HG02852 (cell line): ENCODE data around the gene PARN.

Experiments
- ATAC-seq: cut with Tn5 transposase; IDR thresholded peaks from one replicate; pipeline ENCODE4 v1.9.1; 2021; ENCODE audit warnings: mild to moderate bottlenecking, moderate library complexity; ENCODE audit not compliant: unreplicated experiment

Gene PARN

DNA sequence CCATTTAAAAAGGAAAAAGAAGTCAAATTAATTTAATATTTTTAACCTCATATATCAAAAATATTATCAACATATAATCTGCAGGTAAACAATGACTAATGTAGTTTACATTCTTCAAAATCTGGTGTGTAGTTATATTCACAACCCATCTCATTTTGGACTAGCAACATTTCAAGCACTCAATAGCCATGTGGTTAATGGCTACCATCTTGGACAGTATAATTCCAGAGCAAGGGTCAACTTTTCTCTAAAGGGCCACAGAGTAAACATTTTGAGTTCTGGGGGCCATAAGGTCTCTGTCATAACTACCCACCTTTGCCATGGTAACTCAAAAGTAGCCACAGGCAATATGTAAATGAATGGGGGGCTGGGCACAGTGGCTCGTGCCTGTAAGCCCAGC is 153.9 kb downstream of the PARN start:
- ATAC-seq = no peak

DNA sequence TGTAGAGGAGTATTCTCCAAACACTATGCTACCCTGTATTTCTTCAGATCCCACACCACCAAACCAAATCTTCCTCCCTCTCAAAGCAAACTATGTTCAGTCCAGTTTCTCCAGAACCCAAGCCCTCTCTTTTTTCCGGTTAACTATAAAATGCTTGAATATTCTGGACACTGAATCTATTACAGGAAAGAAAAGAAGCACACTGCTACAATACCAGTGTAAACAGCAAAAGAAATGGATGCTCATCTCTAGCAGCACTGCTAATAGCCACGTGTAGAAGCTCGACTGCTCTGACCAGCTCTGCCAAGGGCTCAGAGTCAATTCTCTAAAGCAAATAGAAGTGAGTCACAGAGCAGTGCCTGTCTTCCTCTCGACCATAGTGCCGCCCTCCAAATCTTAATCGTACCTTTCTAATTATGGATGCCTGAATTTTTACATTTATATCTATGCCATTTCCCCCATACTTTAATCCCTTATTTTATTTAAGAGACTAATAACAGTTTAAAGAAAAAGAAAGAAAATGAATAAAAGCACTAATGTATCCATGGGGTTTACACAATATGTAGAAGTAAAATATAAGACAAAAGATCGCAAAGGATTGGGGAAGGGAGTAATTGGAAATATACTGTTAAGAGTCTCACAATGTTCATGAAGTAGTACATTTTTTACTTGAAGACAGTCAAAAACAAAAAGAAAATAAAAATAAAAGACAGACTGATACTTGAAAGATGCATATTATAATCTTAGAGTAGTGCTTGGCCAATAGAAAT is 154.5 kb downstream of the PARN start:
- no peak for ATAC-seq

DNA sequence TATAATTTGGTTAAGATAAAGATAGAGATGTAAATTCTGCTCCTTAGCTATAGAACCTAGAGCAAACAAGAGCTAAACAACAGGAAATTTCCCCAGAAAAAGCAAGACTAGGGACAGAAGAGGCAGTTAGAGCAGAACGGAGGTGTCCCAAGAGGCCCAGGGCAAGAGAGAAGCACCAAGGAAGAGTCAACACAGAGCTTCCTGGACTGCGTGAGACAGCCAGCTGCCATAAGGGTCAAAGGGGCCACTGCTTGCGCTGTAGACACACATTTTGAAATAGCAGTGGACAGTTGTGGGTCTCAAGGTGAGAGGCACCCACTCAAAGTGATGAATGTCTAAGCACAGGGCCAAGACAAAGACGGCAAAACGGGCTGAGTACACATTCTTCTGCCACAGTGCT is 156.6 kb downstream of the PARN start:
- ATAC-seq = no peak

DNA sequence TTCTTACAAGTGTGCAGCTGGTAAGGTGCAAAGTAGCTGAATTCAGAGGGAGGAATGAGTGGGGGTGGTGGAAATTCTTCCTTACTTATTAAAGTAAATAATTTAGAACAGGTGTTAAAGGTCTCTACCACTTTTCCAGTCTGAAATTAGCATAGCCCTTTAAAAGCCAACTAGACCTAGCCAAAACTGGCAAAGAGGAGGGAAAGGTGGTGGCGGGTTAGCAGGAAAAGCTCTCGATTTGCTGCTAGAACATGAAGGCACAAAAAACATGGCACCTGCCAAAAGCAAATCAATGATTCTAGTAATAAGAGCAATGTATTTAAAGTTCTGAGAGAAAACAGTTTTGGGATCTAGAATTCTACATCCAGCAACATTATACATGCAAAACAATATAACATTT is 157.7 kb downstream of the PARN start:
- ATAC-seq = no peak

DNA sequence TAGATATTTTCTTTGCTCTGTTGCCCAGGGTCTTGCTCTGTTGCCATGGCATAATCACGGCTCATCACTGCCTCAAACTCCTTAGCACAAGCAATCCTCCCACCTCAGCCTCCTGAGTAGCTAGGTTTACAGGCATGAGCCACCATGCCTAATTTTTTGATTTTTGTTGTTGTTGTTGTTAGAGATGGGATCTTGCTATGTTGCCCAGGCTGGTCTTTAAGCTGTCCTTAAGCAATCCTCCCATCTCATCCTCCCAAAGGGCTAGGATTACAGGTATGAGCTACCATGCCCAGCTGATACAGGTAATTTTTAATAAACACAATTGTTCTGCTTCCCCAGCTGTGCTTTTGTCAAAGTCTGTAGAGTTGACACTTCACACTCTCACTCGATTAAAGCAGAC is 159.3 kb downstream of the PARN start:
- ATAC-seq = no peak

DNA sequence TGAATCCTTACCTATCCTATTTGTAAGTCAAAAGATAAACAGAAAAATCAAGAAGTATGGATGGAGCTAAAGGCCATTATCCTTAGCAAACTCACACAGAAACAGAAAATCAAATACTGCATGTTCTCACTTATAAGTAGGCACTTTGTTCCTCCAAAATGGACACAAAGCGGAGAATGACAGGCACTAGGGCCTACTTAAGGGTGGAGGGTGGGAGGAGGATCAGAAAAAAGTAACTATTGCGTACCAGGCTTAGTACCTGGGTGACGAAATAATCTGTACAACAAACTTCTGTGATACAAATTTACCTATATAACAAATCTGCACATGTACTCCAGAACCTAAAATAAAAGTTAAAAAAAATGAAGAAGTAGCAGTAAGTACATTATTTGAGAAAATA is 164.3 kb downstream of the PARN start:
- no peak for ATAC-seq

DNA sequence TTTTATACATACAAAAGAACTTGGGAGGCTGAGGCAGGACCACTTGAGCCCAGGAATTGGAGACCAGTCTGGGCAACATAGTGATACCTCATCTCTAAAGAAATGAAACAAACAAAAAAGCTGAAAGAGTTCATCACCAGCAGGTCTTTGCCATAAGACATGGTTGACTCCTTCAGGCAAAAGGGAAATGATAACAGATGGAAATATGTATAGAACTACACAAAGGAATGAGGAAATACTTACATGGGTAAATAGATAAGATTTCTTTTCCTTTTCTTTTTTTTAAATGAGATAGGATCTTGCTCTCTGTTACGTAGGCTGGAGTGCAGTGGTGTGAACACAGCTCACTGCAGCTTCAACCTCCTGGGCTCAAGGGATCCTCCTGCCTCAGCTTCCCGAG is 165.3 kb downstream of the PARN start:
- no peak for ATAC-seq

DNA sequence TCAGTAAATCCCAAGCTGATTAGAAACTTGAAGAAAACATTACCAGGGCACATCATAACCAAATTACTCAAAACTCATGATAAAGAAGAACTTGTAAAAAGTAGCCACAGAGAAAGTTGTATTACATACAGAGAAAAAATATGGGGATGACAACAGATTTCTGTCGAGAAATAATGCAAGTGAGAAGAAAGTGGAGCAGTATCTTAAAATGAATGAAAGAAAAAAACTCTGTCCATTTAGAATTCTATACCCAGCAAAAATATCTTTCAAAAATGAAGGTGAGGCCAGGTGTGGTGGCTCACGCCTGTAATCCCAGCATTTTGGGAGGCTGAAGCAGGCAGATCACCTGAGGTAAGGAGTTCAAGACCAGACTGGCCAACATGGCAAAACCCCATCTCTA is 165.9 kb downstream of the PARN start:
- no peak for ATAC-seq

DNA sequence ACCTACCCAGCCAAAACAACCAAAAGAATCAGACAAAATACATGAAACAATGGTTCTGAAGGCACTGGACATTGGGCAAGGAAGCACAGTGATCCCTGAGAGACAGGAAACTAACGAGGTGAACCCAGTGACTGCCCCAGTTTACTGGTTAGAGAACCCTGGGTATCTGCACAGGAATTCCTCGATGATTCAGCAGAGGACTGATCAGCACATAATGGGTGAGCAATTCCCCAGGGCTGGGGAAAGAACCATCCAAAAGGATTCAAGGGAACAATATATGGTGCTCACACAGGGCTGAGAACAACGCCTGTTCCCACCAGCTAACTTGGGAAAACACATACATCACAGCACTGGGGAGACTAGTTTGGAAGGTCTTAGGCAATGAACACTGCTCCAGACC is 167.2 kb downstream of the PARN start:
- no peak for ATAC-seq

DNA sequence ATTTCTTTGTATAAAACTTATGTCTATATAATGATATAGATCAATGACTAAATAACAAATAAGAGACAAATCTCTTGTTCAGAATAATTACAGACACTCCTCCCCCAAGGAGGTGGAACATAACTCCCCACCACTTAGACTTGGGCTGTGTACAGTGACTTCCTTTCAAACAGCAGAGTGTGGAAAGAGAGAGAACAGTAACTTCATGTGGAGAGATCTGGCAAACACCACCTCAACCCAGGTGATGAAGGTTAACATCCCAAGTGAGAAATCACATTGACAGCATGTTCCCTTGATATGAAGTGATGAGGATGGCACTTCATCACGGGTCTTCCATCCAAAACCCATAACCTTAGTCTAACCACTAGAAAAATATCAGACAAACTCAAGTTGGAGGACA is 169.3 kb downstream of the PARN start:
- no peak for ATAC-seq

DNA sequence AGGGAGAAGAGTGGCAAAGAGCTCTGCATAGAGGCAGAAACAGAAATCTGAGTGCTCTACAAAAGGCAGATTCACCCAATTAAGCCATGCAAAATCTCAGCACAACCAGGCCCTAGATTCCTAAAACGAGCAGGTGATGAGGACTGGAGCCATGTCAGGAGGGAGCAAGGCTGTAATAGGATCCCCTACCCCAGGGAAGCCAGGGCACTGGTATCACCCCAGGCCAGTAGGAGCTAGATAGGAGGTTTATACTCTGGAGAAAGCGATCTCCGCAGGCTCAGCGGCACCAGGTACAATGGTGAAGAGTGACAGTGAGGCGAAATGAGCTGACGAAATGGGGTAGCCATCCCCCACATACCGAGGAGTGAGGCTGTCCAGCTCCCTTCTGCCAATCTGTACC is 171.5 kb downstream of the PARN start:
- ATAC-seq = no peak

DNA sequence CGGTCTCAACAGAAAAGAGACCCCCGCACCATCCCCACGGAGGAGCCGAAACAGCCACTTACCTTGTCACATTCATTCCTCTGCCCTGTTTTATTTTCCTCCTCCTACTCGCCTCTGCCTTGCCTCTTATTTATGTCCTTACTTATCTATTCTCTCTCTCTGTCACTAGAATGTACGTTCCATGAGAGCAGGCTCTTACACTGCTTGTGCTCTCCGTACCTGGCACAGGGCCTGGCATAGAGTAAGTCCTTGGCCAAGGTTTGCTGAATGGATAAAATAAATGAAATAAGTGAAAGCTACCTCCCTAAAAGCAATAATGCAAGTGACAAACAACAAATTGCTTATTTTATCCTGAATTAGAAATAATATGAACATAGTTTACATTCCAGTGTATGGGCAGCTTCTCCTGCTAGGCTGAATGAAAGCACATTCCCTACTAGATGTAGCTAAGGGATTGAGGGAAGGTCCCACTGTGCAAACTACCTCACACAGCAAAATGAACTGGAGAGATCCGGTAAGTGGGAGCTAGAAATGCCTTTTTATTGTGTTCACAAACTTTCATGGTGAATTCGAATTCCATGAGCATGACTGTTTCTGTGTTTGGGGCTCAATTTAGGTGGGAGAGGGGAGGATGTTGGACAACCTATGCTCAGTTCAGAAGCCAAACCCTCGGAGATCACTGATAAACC is 173.1 kb downstream of the PARN start:
- no peak for ATAC-seq

DNA sequence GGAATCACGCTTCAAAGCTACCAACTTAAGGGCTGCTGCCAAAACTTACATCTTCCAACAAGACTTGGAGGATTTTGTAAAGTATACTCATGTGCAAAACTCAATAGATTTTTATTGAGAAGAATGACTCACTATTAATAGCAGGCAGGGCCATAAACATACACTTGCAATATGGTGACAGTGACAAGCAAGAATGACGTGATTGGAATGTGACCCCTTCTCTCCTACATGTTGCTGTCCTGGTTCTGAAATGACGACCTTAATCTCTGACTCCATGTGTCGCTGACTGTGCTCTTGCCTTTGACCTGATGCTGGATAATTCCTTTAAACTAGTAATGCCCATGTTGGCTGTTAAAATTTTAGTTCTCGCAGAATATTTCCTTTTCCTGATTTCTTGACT is 174.5 kb downstream of the PARN start:
- no peak for ATAC-seq

DNA sequence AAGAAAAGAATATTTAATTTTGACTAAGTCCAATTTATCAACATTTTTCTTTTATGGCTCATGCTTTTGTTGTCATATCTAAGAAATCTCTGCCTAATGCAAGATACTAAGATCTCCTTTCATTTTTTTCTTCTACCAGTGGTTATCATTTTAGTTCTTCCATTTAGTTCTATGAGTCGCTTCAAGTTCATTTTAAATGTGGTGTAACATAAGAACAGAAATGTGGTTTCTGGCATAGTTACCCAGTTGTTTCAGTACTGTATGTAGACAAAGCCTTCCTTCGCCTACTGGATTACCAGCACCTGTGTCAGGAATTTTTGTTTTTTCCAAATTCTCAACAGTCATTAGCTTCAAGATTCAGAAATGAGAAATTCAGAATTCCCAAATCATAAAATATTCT is 175.7 kb downstream of the PARN start:
- no peak for ATAC-seq

DNA sequence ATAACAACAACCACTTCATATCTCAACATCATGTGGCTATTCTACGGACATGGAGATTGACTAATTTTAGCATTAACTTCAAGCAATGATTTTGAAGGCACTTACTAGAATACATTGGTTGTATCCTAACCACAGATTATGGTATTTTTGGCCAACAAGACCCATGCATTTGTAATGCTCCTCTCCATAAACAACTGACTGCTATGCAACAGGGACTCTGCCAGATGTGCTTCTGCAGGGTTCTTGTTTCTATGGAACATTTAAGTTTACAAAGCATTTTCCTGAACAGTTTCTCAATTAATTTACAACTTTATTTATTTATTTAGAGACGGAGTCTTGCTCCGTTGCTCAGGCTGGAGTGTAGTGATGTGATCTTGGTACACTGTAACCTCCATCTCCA is 178.0 kb downstream of the PARN start:
- no peak for ATAC-seq

DNA sequence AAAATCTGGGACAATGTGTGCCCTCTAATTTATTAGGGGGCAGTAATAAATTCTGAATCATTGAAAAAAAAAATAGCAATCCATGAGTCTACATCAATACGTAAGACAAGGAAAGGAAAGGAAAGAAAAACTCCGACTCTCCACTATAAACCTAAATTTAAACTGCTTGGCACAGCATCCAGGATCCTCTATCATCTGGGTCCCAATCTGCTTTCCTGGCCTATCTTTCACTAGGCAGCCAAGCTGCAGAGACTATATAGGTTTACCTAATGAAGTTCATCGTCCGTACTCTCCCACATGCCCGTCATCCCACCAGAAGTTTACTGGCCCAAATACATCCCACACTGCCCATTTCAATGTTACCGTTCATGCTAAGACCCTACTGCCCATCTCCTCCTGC is 179.2 kb downstream of the PARN start:
- ATAC-seq = no peak

DNA sequence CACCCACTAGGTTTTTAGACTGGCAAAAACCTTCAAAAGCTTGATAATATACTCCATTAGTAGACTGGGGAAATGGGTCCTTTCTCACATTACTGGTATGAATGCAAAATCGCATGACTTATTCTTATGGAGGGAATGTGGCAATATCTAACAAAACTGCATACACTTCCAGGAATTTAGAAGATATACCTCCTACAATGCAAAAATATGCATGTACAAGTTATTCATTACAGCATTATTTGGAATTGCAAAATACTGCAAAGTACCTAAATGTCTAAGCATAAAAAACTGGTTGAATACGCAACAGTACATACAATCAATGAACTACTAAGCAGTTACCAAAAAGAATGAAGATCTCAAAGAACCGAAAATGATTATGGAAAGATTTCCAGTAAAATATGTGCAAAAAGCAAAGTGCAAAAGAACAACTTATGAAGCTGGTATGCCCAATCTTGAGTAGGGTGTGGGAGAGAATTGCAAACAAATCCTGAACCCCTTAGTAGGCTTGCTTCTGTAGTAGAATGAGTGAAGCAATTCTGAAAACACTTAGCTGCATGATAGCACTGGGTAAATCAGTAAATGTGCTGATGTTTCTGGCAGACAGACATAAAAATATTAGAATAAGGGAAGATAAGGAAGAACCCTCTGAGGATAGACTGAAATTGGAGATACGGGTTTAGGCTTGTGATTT is 180.1 kb downstream of the PARN start:
- no peak for ATAC-seq

DNA sequence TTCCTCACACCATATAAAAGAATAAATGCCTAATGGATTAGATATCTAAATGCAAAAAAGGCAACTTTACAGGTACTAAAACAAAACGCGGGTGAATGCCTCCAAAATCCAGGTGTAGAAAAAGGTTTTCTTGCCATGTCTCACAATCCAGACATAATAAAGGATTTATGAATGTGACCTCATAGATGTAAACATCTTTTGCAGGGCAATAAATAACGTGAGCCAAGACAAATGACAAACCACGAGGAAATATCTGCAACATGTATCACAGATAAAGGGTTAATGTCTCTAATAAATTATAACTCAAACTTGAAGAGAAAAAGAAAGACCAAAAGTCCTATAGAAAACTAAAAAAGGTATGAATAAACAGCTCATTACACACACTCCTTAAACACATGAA is 180.7 kb downstream of the PARN start:
- no peak for ATAC-seq

DNA sequence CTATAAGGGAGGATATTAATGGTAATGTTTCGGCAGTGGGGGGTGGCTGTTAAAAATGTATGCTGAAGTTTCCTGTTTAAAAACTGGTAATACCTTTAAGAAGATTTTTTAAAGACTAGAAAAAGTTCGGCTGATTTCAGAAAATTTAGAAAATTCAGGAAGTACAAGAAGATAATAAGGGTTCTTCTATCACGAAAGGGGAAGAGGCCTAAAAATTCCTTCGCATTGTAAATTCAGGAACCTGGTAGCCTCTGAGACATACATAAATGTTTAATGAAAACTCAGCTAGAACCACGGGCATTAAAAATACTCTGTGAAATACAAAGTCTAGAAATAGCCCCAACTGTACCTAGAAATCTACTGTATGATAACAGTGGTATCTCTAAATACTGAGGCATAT is 181.2 kb downstream of the PARN start:
- ATAC-seq = no peak

DNA sequence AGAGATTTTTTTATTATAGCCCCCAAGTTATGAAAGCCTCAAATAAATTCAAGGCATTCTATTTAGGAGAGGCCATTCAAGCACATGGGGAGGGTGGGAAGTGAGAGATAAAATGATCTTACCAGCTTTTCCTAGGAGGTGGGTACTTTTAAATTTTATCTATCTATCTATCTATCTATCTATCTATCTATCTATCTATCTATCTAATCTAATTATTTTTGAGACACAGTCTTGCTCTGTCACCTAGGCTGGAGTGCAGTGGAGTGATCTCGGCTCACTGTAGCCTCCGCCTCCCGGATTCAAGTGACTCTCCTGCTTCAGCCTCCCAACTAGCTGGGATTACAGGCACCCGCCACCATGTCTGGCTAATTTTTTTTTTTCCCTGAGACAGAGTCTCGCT is 182.3 kb downstream of the PARN start:
- ATAC-seq = no peak

DNA sequence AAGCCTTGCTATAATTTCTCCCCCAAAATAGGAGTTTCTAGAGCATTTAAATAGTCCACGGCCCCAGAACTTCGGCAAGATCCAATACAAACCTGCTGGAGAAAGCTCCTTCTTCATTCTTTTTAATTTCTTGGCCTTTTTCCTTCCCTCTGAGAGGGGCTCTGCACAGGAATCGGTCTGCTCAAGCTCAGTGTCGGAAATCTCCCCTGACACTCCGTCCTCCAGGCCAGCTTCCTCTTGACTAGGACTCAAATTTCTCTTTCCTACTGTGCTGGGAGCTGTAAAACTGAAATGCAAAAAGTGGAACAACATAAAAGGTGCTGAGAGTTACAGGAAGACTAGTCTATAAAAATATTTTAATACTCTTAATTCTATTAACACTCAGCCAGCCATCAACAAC is 183.3 kb downstream of the PARN start:
- ATAC-seq = no peak
